Activated CD4-positive, alpha-beta T cell treated with anti-CD3 and anti-CD28 coated beads, Interleukin-2, amount 50 U/mL, for 24 hours (primary cell): ENCODE data around the gene AGBL4.
"Not testable (repeated sequence)": the region's sequence is repeated elsewhere in the genome, so short reads cannot be mapped to it uniquely, and the experiment has no call there.

ENCODE experiments used
- DNase-seq, 2 donors: peaks; one replicate each; pipeline ENCODE4 v3.0.0-alpha.2; 2020; ENCODE audit warnings: low read depth in 1 of 2, low spot score in 1 of 2

AGBL4 gene

DNA sequence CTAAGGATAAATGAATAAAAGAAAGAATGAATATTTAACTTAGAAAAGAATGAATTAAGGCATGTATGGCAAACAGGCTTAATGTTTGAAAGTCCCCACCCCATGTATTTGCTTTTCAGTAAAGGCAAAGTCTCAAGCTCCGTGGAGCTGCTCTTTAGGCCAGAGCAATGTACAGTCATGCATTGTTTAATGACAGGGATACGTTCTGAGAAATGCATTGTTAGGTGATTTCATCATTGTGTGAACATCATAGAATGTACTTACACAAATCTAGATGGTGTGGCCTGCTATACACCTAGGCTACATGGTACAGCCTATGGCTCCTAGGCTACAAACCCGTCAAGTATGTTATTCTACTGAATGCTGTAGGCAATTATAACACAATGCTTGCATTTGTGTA, 1500.2 kb downstream of the AGBL4 start:
- no peak for DNase-seq

DNA sequence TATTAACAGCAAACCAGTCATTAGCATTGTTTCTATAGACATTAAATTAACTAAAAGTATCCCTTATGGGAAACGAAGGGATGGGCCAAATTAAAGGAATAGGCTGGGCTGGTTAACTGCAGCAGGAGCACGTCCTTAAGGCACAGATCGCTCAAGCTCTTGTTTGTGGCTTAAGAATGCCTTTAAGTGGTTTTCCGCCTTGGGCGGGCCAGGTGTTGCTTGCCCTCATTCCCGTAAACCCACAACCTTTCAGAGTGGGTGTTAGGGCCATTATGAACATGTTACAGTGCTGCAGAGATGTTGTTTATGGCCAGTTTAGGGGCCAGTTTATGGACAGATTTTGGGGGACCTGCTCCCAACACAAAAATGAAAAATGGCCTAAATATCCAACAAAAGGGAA, 1503.9 kb downstream of the AGBL4 start:
- DNase-seq = not testable (repeated sequence)

DNA sequence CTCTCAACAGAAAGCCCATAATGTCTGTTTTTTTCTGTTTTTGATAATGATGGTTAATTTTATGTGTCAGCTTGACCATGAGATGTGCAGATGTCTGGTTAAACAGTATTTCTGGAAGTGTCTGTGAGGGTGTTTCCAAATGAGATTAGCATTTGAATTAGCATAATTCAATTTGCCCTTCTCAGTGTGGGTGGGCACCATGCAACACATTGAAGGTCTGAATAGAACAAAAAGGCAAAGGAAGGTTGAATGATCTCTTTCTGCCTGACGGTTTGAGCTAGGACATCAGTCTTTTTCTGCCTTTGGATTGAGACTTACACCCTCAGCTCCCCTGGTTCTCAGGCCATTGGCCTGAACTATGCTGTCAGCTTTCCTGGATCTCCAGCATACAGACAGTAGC, 1516.9 kb downstream of the AGBL4 start:
- no peak for DNase-seq

DNA sequence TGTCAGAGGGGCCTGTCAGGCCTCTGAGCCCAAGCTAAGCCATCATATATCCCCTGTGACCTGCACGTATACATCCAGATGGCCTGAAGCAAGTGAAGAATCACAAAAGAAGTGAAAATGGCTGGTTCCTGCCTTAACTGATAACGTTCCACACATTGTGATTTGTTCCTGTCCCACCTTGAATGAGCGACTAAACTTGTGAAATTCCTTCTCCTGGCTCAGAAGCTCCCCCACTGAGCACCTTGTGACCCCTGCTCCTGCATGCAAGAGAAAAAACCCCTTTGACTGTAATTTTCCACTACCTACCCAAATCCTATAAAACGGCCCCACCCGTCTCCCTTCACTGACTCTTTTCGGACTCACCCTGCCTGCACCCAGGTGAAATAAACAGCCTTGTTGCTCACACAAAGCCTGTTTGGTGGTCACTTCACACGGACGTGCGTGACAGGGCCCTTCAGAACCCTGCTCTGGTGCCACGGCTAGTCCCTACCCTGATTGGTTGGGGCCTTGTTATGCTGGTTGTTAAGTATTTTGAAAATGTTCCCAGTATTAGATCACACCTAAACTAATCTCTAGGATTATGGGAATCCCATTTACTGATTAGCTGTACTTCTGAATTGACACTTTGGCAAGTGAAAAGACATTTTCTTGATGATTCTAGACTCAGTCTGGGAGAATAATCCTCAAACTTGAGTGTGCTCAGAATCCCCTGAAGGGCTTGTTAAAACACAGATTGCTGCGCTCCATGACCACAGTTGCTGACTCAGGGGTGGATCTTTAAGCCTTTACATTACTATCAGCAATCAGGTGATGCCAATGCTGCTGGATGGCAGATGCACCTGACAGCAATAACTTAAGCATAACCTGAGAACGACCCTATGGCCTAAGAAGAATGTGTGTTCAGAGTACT, 1523.0 kb downstream of the AGBL4 start:
- DNase-seq = no peak

DNA sequence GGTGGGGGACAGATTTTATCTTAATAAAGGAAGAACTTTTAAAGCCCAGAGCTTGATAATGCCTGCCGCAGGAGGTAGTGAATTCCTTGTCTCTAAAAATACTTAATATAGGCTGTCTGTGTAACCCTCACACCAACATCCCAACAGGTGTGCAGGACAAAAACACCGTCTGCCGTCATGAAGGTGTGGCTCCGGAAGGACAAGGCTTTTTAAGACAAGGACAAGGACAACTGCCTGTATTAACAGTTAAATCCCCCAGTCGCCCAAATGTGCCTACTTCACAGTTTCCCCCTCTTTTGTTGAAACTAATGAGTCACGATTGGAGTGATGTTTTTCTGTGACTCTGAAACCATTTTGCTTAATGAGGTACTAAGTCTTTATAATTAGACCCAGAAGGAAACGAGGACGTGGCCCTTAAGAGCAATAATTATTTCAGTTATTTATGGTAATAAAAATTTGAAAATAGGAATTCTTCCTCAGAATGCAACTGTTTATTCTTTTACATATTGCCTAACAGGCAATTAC, 1524.5 kb downstream of the AGBL4 start:
- DNase-seq = no peak

DNA sequence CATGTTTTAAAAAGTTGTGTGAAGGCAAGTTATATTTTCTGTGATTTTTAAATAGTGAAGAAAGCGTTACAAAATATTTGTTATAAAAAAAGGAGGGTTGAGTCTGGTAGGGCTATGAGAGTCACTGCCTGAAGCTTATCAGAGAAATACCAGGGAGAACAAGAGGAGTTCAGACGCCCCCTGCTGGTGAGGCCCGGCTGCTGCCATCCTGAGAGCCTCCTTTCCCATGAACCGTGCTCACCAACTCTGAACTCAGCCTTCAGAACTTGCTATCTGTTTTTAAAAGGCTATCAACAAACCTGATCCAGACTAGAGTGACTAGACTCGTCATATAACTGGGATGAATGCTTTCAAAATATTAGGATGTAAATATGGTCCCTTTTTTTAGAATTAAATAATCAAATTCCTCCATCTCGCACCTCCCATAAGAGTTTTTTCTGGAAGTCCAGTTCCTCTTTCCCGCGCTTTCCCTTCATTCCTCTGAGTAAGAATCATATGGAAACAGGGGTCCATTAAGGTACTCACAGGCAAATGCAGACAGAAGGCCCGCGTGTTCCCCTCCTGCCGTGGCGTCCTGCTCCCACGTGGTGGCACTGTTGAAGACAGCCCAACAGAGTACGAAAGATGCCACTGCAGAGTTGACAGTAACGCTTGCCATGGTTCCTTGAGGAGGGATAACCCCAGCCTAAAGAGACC, 1525.5 kb downstream of the AGBL4 start:
- peak; percentile 34 to 53 for DNase-seq

DNA sequence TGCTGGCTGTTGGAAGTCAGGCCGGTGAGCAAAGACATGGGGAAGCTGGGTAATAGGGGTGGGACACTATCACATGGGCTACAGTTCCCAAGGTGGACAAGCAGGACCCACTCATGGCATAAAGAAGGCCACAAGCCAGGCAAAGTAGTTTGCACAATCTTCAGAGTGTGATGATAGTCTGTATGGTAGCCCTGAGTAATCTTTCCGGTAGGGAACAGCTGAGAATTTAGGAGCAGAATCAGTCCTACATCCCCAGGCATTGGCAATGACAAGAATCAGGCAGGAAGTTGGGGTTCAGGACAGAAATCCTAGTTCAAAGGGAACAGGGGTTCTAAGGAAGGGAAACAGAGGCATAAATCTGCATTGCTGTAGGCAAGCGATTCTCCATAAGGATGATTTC, 1527.8 kb downstream of the AGBL4 start:
- no peak for DNase-seq

DNA sequence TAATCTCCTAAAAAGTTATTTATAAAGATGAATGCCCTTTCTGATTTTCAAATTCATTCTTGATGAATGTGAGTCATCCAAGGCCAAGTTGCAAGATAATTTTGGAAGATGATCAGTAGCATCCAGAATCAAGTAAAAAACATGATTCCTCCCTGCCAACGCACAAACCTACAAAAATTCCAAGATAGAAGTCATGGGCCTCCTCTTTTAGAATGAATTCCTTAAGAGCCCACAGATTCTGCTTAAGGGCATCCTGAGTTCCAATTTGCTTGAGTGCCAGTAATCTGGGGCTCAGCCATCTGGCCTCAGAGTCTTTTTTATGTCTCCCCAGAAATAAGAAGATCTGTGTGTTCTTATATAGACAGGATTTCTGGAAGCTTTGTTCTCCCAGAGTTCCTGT, 1528.6 kb downstream of the AGBL4 start:
- DNase-seq = no peak

DNA sequence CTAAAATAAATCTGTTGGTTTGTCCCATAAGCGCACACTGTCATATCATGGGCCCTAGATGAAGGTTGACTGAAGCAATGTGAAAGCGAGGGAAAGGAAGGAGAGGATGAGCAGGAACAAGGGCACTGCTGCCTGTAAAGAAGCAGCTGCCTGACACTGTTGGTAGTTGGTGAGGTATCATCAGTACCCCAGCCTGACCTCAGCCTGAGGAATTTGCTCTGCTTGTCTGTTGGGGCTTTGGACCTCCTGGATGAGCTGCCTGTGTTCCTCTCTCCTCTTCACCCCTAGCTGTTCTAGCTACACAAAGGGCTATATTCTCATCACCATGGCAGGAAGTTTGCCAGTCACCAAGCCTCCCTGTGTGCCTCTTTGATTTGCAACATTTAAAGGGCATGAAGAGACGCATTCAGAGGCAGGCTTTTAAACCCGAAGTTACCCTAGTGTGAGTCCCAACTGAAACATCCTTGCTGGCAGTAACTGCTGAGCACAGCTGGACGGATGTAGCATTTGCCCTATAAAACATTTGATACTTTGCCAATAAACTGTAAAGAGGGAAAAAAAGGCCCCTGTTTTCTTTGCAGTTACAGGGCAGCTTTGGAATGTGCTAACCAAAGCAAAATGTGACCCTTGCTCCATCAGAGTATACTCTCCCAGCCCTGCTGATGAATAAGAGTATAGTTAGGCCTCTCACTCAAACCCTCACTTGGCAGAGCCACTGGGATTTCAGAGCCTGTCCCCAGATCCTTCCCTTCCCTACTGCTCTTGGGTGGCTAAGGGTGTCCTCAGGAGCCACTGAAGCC, 1529.6 kb downstream of the AGBL4 start:
- no peak for DNase-seq

DNA sequence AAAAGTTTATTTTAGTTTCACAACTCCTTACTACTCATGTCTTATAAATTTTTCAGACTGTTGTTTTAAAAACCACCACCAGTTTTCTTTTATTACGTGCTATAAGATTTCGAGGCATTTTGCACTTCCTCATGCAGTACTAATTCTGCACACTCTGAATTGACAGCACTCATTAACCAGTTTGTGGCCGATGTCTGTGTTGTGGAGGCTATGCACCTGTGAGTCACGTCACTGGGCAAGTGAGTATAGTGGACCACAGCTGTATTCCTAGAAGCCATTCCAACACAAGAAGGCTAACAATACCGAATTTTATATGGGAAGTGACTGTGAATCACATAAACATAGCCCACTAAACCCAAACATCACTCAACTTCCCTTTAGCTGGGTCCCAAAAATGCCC, 1530.7 kb downstream of the AGBL4 start:
- no peak for DNase-seq

DNA sequence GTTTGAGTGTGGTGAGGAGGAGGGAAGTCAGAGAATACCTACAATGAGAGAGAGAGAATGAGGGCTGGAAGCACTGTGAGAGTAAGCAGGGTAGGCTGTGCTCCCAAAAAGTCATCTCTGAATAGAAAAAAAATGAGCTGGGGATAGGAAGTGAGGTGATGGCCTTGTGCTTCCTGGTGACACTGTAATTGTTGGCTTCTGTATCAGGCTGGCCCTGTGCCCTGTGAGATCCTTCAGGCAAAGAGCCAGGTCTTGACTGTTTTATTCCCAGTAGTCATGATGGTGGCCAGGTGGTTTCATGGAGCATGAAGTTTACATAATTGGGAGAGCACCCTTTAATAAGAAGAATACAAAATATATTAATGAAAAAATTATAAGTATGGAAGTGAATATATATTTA, 1531.4 kb downstream of the AGBL4 start:
- no peak for DNase-seq

DNA sequence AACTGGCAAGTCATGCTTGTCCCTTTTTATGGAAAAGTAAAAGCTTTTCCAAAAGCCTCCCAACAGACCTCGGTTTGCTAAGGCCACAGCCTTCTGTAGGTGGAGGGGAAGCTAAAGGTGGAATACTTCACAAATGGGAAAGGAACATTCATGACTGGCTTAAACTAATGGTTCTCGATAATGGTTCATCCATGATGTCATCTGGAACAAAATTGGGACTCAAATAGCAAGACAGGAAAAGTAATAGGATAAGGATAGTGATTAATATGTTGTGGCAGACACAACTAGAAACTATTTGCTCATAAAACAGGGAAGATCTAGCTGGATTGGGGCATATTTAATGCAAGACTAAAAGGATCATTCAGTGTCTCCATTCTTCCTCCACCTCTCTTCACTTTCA, 1535.0 kb downstream of the AGBL4 start:
- DNase-seq = no peak
